ENCODE results near the gene TNFAIP2. TPM values are rescaled to one million over a fixed set of nuclear protein-coding genes. Genes with fewer than 3 reads are reported as not detected.

Gene TNFAIP2
- total and polyA plus RNA-seq, 4 donors: 65.6 to 519 (median 226) TPM

DNA sequence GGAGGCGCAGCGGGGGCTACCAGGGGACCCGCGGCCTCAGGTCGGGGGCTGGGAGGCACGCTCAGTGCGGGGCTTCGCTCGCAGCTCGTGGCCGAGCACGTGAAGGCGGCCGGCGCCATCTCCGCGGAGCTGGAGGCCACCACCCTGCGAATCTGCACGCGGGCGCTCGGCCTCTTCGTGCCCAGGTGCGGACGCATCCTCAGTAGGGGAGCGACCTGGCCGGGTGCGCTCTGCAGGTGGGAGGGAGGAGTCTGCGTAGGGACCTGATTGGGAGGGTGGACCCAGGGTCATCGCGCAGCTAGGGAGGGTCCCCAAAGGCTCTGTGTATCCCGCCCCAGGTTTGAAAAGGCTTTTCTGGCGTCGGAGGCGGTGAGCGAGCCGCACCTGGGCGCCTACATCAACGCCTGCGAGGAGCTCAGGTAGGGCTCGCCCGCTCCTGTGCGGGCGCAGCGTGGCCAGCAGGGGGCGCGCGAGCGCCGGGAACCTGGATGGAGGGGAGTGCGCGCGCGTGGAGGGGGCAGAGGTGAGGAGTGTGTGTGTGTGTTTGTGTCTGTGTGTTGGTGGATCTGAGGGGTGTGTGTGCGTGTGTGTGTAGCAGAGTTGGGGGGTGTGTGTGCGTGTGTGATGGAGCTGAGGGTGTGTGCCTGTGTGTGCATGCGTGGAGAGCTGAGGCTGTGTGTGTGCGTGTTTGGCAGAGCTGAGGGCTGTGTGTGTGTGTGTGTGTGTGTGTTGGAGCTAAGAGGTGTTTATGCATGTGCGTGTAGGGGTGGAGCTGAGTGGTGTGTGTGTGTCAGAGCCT lies 18.4 kb upstream of the TNFAIP2 start:
- ATAC-seq (ENCODE audit: insufficient read depth, low FRiP score) (peak; percentile 87), DNase-seq (peak; percentile 55 to 74 (median 68))
- Histone ChIP-seq H3K36me3 (ENCODE audit: control insufficient read depth in 4 of 4, insufficient read depth in 4 of 4, low read length in 4 of 4) (no peaks in the 10 kb centered on the region), H3K4me1 (ENCODE audit: control insufficient read depth in 5 of 5, insufficient read depth in 5 of 5, low read length in 5 of 5) (peaks cover 0 to 30% (median 15%) of the 10 kb centered on the region in 5 donors), H3K9me3 (ENCODE audit: control insufficient read depth in 4 of 4, insufficient read depth in 3 of 4, low read length in 3 of 4) (peaks cover 0 to 4% (median 0%) of the 10 kb centered on the region in 4 donors), H3K27me3 (ENCODE audit: control insufficient read depth in 3 of 3, insufficient read depth in 3 of 3, low read length in 2 of 3) (peaks cover 0 to 29% (median 13%) of the 10 kb centered on the region in 3 donors), H3K9ac (ENCODE audit: insufficient read depth in 1 of 2, low read length in 2 of 2) (no peak overlapping the region), H3K27ac (ENCODE audit: low read depth in 1 of 2, low read length in 1 of 2) (no peak overlapping the region), H3K4me3 (no peak overlapping the region)
- WGBS, 2 donors: 7 to 8% methylated on average over 37 to 59 of the region's 59 CpGs
- TF ChIP-seq CTCF (IDR thresholded peaks at IDR 0.05; ENCODE audit: control extremely low read depth, extremely low read depth): peak; percentile 86

DNA sequence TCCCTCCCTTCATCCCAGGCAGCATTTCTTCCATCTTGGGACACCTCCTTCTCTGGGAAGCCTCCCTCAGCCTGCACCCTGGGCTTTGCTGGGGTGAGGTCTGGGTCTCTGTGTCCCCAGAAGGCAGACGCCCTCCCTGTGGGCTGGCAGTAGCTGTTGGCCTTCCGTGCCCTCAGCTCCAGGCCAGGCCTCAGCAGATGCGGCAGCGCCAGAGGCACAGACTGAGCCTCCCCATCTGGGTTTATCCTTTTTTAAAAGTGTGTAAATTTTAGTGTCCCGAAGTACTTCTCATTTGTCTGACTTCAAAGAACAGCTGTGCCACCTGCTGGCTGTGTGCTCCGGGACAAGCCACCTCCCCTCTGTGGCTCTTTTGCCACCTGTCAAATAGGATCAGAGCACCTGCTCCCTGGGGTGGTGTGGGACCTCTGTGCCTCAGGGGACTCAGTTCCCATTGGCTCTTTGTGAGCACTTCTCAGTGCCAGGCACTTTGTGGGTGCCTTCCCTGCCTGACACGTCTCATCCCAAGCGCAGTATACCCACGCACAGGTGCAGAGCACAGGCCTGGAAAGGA lies 17.6 kb upstream of the TNFAIP2 start:
- Histone ChIP-seq H3K27ac (ENCODE audit: low read depth in 1 of 2, low read length in 1 of 2) (no peak overlapping the region), H3K9me3 (ENCODE audit: control insufficient read depth in 4 of 4, insufficient read depth in 3 of 4, low read length in 3 of 4) (peaks cover 0 to 4% (median 0%) of the 10 kb centered on the region in 4 donors), H3K4me3 (no peak overlapping the region), H3K9ac (ENCODE audit: insufficient read depth in 1 of 2, low read length in 2 of 2) (no peak overlapping the region), H3K27me3 (ENCODE audit: control insufficient read depth in 3 of 3, insufficient read depth in 3 of 3, low read length in 2 of 3) (peaks cover 0 to 29% (median 13%) of the 10 kb centered on the region in 3 donors), H3K36me3 (ENCODE audit: control insufficient read depth in 4 of 4, insufficient read depth in 4 of 4, low read length in 4 of 4) (no peaks in the 10 kb centered on the region), H3K4me1 (ENCODE audit: control insufficient read depth in 5 of 5, insufficient read depth in 5 of 5, low read length in 5 of 5) (peaks cover 0 to 38% (median 15%) of the 10 kb centered on the region in 5 donors)
- no peak for TF ChIP-seq CTCF (IDR thresholded peaks at IDR 0.05; ENCODE audit: control extremely low read depth, extremely low read depth)
- ATAC-seq (ENCODE audit: insufficient read depth, low FRiP score) (no peak), DNase-seq (no peak)
- 55 to 65% methylated on average over 9 of the region's 9 CpGs for WGBS, 2 donors

DNA sequence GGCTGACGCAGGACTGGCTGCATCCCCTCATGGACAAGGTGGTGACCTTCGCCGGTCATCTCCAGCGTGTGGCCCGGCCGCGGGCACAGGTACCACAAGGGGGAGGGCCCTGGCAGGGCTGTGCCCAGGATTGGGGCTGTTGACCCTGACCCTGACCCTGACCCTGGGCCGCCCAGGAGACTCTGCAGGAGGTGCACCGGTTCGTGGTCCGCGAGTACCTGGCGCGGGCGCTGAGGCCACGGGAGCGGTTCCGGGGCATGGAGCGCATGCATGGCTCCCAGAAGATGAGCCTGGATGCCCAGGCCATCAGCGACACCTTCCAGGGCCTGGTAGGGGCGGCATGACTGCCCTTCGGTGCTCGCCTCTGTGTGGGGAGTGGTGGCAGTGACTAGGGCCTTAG lies 15.8 kb upstream of the TNFAIP2 start:
- peaks cover 0 to 3% (median 0%) of the 10 kb centered on the region in 4 donors for H3K9me3 ChIP-seq (ENCODE audit: control insufficient read depth in 4 of 4, insufficient read depth in 3 of 4, low read length in 3 of 4)
- no peaks in the 10 kb centered on the region for H3K36me3 ChIP-seq (ENCODE audit: control insufficient read depth in 4 of 4, insufficient read depth in 4 of 4, low read length in 4 of 4)
- no peak for TF ChIP-seq CTCF (IDR thresholded peaks at IDR 0.05; ENCODE audit: control extremely low read depth, extremely low read depth)
- ATAC-seq (ENCODE audit: insufficient read depth, low FRiP score): no peak
- no peak overlapping the region for H3K4me3 ChIP-seq
- WGBS, 2 donors: 95 to 96% methylated on average over 23 of the region's 23 CpGs
- peaks cover 0 to 25% (median 13%) of the 10 kb centered on the region in 3 donors for H3K27me3 ChIP-seq (ENCODE audit: control insufficient read depth in 3 of 3, insufficient read depth in 3 of 3, low read length in 2 of 3)
- H3K27ac ChIP-seq (ENCODE audit: low read depth in 1 of 2, low read length in 1 of 2): no peak overlapping the region
- no peak overlapping the region for H3K9ac ChIP-seq (ENCODE audit: insufficient read depth in 1 of 2, low read length in 2 of 2)
- H3K4me1 ChIP-seq (ENCODE audit: control insufficient read depth in 5 of 5, insufficient read depth in 5 of 5, low read length in 5 of 5): peaks cover 0 to 42% (median 13%) of the 10 kb centered on the region in 5 donors
- no peak for DNase-seq
